ENCODE data around the gene CCDC40. TPM values are rescaled to one million over a fixed set of nuclear protein-coding genes. Genes with fewer than 3 reads are reported as not detected.
A peak's percentile ranks its signal among the peaks of the same experiment; 100 is the strongest.

CCDC40 gene
- total RNA-seq, 1 experiment from 2014 or later = 7.5 TPM

- H3K27ac ChIP-seq (ENCODE audit: low read length) = no peak overlapping the region
- H3K9me2 ChIP-seq (replicated peaks; ENCODE audit: low read length) = no peaks in the 10 kb centered on the region
- no peaks in the 10 kb centered on the region for H3F3A ChIP-seq (ENCODE audit: low read length, unreplicated experiment)
- no peak for DNase-seq
- H3K4me2 ChIP-seq (ENCODE audit: low read length) = peak overlapping the region; percentile 99
- no TSS peak for BruUV-seq (replicated peaks)
- H2AFZ ChIP-seq (ENCODE audit: low read length) = no peak overlapping the region
- H3K27me3 ChIP-seq (ENCODE audit: low read length) = no peaks in the 10 kb centered on the region
- H4K20me1 ChIP-seq (ENCODE audit: low read length) = no peaks in the 10 kb centered on the region
- POLR2A ChIA-PET (ENCODE audit: unreplicated experiment) = no interaction called here
- no peak for ATAC-seq
- H3K4me3 ChIP-seq (ENCODE audit: low read length) = peak overlapping the region; percentile 96
- no peak overlapping the region for H3K9ac ChIP-seq (ENCODE audit: low read length)
- no peaks in the 10 kb centered on the region for H3K9me3 ChIP-seq (ENCODE audit: low read length)
- H3K79me2 ChIP-seq (ENCODE audit: low read length) = peaks cover 19% of the 10 kb centered on the region
- H3K36me3 ChIP-seq (ENCODE audit: low read depth, low read length) = no peaks in the 10 kb centered on the region
- intact Hi-C loops (cut with micrococcal nuclease) = loop anchor here (1.0 to 5.0 kb wide), 2 partner anchors 97 to 149 kb away; no protein-coding TSS in a partner anchor
- TF ChIP-seq EZH2phosphoT487 (IDR thresholded peaks at IDR 0.05; ENCODE audit: borderline replicate concordance, low read length) = no peak
- TF ChIP-seq CTCF (conservative IDR thresholded peaks at IDR 0.05; ENCODE audit: low read depth, low read length) = no peak
- no peak for TF ChIP-seq EZH2 (IDR thresholded peaks at IDR 0.05; ENCODE audit: low read length, unreplicated experiment)
- peaks cover 18% of the 10 kb centered on the region for H3K4me1 ChIP-seq (ENCODE audit: insufficient read depth, low read length)
- CTCF ChIA-PET = no interaction called here
Measured at GRCh38 chr17:80102664-80103448, 66.4 kb downstream of the CCDC40 start.

- ATAC-seq = no peak
- H3K9ac ChIP-seq (ENCODE audit: low read length) = no peak overlapping the region
- CTCF ChIA-PET = no interaction called here
Measured at GRCh38 chr17:80103449-80104085, 67.1 kb downstream of the CCDC40 start.

More at GRCh38 chr17:80103449-80104085, 67.1 kb downstream of the CCDC40 start:
- H3K4me1 ChIP-seq (ENCODE audit: insufficient read depth, low read length) = peaks cover 18% of the 10 kb centered on the region
- BruUV-seq (replicated peaks) = no TSS peak
- H3K4me2 ChIP-seq (ENCODE audit: low read length) = no peak overlapping the region
- intact Hi-C loops (cut with micrococcal nuclease) = loop anchor here (5.0 kb wide), 1 partner anchor 149 kb away; no protein-coding TSS in a partner anchor
- H3K36me3 ChIP-seq (ENCODE audit: low read depth, low read length) = no peaks in the 10 kb centered on the region
- H3K79me2 ChIP-seq (ENCODE audit: low read length) = peaks cover 19% of the 10 kb centered on the region
- no peaks in the 10 kb centered on the region for H3K9me3 ChIP-seq (ENCODE audit: low read length)
- no peak overlapping the region for H3K27ac ChIP-seq (ENCODE audit: low read length)
- no peaks in the 10 kb centered on the region for H4K20me1 ChIP-seq (ENCODE audit: low read length)
- H2AFZ ChIP-seq (ENCODE audit: low read length) = no peak overlapping the region
- no peaks in the 10 kb centered on the region for H3F3A ChIP-seq (ENCODE audit: low read length, unreplicated experiment)
- no peaks in the 10 kb centered on the region for H3K9me2 ChIP-seq (replicated peaks; ENCODE audit: low read length)
- DNase-seq = no peak
- TF ChIP-seq CTCF (conservative IDR thresholded peaks at IDR 0.05; ENCODE audit: low read depth, low read length) (no peak), EZH2 (IDR thresholded peaks at IDR 0.05; ENCODE audit: low read length, unreplicated experiment) (no peak), EZH2phosphoT487 (IDR thresholded peaks at IDR 0.05; ENCODE audit: borderline replicate concordance, low read length) (no peak)
- H3K27me3 ChIP-seq (ENCODE audit: low read length) = no peaks in the 10 kb centered on the region
- POLR2A ChIA-PET (ENCODE audit: unreplicated experiment) = interaction anchor here (0.6 kb wide), 1 partner anchor 20 kb away, joined by 3 read pairs; no protein-coding TSS in a partner anchor
- no peak overlapping the region for H3K4me3 ChIP-seq (ENCODE audit: low read length)
